SU-DHL-6 (cell line): ENCODE data around the gene CATSPERE.

ENCODE experiments used
- H2AFZ ChIP-seq: fragments of 200-600 bp; sonication (generic); 2 replicates; pipeline ENCODE4 v1.6.1; 2014; ENCODE audit warnings: low read depth, mild to moderate bottlenecking, moderate library complexity, mixed read lengths, antibody characterized with exemption, low read length; ENCODE audit not compliant: severe bottlenecking
- H3F3A ChIP-seq: fragments of 200-600 bp; shearing (Covaris generic); 2 replicates; pipeline ENCODE4 v1.6.0; 2016; ENCODE audit warnings: antibody characterized with exemption, mild to moderate bottlenecking; ENCODE audit not compliant: insufficient read depth
- H3K27ac ChIP-seq: fragments of 200-600 bp; sonication (generic); 2 replicates; pipeline ENCODE4 v1.5.1; 2016; ENCODE audit warnings: low read depth, mild to moderate bottlenecking, low read length, moderate library complexity, mixed read lengths
- H3K27me3 ChIP-seq: fragments of 200-600 bp; sonication (generic), shearing (Covaris generic); 2 replicates; pipeline ENCODE4 v1.6.0; 2014; ENCODE audit warnings: mild to moderate bottlenecking, low read length
- H3K36me3 ChIP-seq: fragments of 200-600 bp; sonication (generic); 2 replicates; pipeline ENCODE4 v1.6.1; 2014; ENCODE audit warnings: mild to moderate bottlenecking, low read length, mixed read lengths
- H3K4me2 ChIP-seq: fragments of 300-600, 200-600 bp; shearing (Covaris generic), sonication (generic); 2 replicates; pipeline ENCODE4 v1.6.0; 2014; ENCODE audit warnings: low read length, low read depth, mild to moderate bottlenecking; ENCODE audit not compliant: poor library complexity, severe bottlenecking
- H3K4me3 ChIP-seq: fragments of 200-600 bp; sonication (generic); 2 replicates; pipeline ENCODE4 v1.5.1; 2014; ENCODE audit warnings: antibody characterized with exemption, low read length, mild to moderate bottlenecking, mixed read lengths; ENCODE audit not compliant: insufficient read depth, poor library complexity, severe bottlenecking
- H3K79me2 ChIP-seq: fragments of 200-600 bp; sonication (generic); 2 replicates; pipeline ENCODE4 v1.6.1; 2014; ENCODE audit warnings: mild to moderate bottlenecking, low read length, moderate library complexity; ENCODE audit not compliant: insufficient read depth
- H3K9ac ChIP-seq: fragments of 200-600 bp; sonication (generic); 2 replicates; pipeline ENCODE4 v1.7.0; 2014; ENCODE audit warnings: mild to moderate bottlenecking, low read length
- H3K9me2 ChIP-seq: fragments of 200-600 bp; sonication (generic); replicated peaks from 2 replicates; pipeline ENCODE4 v1.6.1; 2014; ENCODE audit warnings: low read length; ENCODE audit not compliant: insufficient read depth
- H3K9me3 ChIP-seq: fragments of 200-600 bp; sonication (generic); 2 replicates; pipeline ENCODE4 v1.6.1; 2014; ENCODE audit warnings: low read length, mixed read lengths; ENCODE audit not compliant: insufficient read depth
- H4K20me1 ChIP-seq: fragments of 200-600 bp; sonication (generic); 2 replicates; pipeline ENCODE4 v1.6.1; 2014; ENCODE audit warnings: low read depth, mild to moderate bottlenecking, antibody characterized with exemption, low read length, moderate library complexity, mixed read lengths
- EZH2phosphoT487 ChIP-seq: fragments of 200-600 bp; sonication (generic), shearing (Covaris generic); conservative IDR thresholded peaks from 2 replicates; pipeline ENCODE4 v1.6.1; 2018; ENCODE audit warnings: mild to moderate bottlenecking, antibody characterized with exemption, low read length, moderate library complexity, mixed read lengths
- TF ChIP-seq, protein P1 (sequence below): fragments of 200-600 bp; sonication (generic); IDR thresholded peaks from one replicate; pipeline ENCODE4 v1.5.1; 2017; ENCODE audit warnings: antibody characterized with exemption, mild to moderate bottlenecking, low read length, moderate library complexity; ENCODE audit not compliant: insufficient read depth, poor library complexity, severe bottlenecking

CATSPERE gene

GRCh38 chr1:244431166-244431565 lies 29.9 kb upstream of the CATSPERE start:
- TF ChIP-seq EZH2phosphoT487 = no peak
- TF ChIP-seq, protein P1, sequence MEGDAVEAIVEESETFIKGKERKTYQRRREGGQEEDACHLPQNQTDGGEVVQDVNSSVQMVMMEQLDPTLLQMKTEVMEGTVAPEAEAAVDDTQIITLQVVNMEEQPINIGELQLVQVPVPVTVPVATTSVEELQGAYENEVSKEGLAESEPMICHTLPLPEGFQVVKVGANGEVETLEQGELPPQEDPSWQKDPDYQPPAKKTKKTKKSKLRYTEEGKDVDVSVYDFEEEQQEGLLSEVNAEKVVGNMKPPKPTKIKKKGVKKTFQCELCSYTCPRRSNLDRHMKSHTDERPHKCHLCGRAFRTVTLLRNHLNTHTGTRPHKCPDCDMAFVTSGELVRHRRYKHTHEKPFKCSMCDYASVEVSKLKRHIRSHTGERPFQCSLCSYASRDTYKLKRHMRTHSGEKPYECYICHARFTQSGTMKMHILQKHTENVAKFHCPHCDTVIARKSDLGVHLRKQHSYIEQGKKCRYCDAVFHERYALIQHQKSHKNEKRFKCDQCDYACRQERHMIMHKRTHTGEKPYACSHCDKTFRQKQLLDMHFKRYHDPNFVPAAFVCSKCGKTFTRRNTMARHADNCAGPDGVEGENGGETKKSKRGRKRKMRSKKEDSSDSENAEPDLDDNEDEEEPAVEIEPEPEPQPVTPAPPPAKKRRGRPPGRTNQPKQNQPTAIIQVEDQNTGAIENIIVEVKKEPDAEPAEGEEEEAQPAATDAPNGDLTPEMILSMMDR = no peak
- H2AFZ ChIP-seq = no peak overlapping the region
- H3F3A ChIP-seq = peaks cover 9% of the 10 kb centered on the region; the same call in 1 of the 2 replicates
- no peak overlapping the region for H3K4me2 ChIP-seq
- H3K9ac ChIP-seq = no peak overlapping the region
- H3K4me3 ChIP-seq = no peak overlapping the region
- no peak overlapping the region for H3K27ac ChIP-seq
- H3K27me3 ChIP-seq = no peaks in the 10 kb centered on the region
- H4K20me1 ChIP-seq = peaks cover 4% of the 10 kb centered on the region; the same call in 1 of the 2 replicates
- peaks cover 15% of the 10 kb centered on the region; the same call in 1 of the 2 replicates for H3K79me2 ChIP-seq
- H3K9me3 ChIP-seq = no peaks in the 10 kb centered on the region
- no peaks in the 10 kb centered on the region for H3K9me2 ChIP-seq
- H3K36me3 ChIP-seq = peaks cover 41% of the 10 kb centered on the region; the same call in 1 of the 2 replicates

DNA sequence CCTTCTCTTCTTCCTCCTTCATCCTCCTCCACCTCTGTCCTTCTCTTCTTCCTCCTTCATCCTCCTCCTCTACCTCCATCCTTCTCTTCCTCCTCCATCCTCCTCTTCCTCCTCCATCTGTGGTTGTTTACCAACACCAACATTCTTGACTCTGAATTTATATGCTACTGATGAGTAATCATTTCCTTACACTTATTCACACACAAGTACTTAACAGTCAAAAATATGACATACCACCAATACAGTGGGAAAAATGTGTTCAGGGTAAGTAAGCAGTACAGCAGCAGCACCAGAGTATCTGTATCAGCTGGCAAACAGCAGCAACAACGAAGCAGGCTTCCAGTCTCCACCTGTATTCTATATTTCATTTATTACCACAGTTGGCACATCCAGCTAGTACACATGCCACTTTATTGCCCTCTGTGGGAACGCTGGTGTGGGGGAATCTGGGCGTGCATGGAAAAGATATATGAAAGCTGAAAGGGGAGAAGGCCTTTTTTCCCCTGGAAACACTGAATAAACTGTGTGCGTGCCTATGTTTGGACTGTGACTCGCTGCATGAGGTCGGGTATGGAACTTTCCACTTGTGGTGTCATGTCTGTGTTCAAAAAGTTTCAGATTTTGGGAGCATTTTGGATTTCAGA lies 25.4 kb upstream of the CATSPERE start:
- TF ChIP-seq, protein P1 = no peak
- Histone ChIP-seq H3K9me2 (no peaks in the 10 kb centered on the region), H3K9me3 (no peaks in the 10 kb centered on the region), H3K9ac (no peak overlapping the region), H2AFZ (no peak overlapping the region), H3K4me2 (no peak overlapping the region), H3K79me2 (peaks cover 44% of the 10 kb centered on the region), H3K4me3 (no peak overlapping the region), H4K20me1 (no peaks in the 10 kb centered on the region; the same call in 1 of the 2 replicates), H3K27ac (no peak overlapping the region), H3F3A (0 out of 2 replicates have a peak, but pooled peaks cover 9% of the 10 kb centered on the region), H3K36me3 (peaks cover 41% of the 10 kb centered on the region), H3K27me3 (no peaks in the 10 kb centered on the region)

GRCh38 chr1:244436336-244437085 lies 24.6 kb upstream of the CATSPERE start:
- Histone ChIP-seq H3K27me3 (no peaks in the 10 kb centered on the region), H4K20me1 (no peaks in the 10 kb centered on the region; the same call in 1 of the 2 replicates), H2AFZ (no peak overlapping the region), H3K36me3 (peaks cover 36% of the 10 kb centered on the region), H3K9me2 (no peaks in the 10 kb centered on the region), H3K4me3 (no peak overlapping the region), H3K79me2 (peaks cover 51% of the 10 kb centered on the region), H3K9ac (no peak overlapping the region), H3K9me3 (no peaks in the 10 kb centered on the region), H3F3A (0 out of 2 replicates have a peak, but pooled peaks cover 6% of the 10 kb centered on the region), H3K27ac (no peak overlapping the region), H3K4me2 (no peak overlapping the region)
- TF ChIP-seq, protein P1 = no peak
- no peak for TF ChIP-seq EZH2phosphoT487
